Measurements from ENCODE around the gene SNRK.

DNA sequence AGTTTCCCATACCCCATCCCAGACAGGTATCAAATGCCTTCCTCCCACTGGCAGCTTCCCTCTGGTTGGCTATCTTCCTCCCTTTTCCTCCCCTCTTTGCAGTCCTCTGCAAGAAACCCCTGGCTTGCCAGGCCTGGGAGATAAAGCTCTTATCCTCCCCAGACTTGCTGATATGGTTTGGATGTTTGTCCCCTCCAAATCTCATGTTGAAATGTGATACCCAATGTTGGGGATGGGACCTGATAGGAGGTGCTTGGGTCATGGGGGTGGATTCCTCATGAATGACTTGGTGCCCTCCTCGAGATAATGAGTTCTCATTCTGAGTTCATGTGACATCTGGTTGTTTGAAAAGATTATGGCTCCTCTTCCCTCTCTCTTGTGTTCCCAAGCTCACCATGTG is 32.2 kb upstream of the SNRK start:
- TF ChIP-seq, protein P1, sequence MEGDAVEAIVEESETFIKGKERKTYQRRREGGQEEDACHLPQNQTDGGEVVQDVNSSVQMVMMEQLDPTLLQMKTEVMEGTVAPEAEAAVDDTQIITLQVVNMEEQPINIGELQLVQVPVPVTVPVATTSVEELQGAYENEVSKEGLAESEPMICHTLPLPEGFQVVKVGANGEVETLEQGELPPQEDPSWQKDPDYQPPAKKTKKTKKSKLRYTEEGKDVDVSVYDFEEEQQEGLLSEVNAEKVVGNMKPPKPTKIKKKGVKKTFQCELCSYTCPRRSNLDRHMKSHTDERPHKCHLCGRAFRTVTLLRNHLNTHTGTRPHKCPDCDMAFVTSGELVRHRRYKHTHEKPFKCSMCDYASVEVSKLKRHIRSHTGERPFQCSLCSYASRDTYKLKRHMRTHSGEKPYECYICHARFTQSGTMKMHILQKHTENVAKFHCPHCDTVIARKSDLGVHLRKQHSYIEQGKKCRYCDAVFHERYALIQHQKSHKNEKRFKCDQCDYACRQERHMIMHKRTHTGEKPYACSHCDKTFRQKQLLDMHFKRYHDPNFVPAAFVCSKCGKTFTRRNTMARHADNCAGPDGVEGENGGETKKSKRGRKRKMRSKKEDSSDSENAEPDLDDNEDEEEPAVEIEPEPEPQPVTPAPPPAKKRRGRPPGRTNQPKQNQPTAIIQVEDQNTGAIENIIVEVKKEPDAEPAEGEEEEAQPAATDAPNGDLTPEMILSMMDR (conservative IDR thresholded peaks at IDR 0.05; ENCODE audit: low read depth, low read length) = no peak
- no peak for TF ChIP-seq EZH2 (IDR thresholded peaks at IDR 0.05; ENCODE audit: borderline replicate concordance, low read depth, low read length, poor library complexity, severe bottlenecking)

All from A673 (cell line).